ENCODE results near the gene ATXN1.

The ATXN1 gene

DNA sequence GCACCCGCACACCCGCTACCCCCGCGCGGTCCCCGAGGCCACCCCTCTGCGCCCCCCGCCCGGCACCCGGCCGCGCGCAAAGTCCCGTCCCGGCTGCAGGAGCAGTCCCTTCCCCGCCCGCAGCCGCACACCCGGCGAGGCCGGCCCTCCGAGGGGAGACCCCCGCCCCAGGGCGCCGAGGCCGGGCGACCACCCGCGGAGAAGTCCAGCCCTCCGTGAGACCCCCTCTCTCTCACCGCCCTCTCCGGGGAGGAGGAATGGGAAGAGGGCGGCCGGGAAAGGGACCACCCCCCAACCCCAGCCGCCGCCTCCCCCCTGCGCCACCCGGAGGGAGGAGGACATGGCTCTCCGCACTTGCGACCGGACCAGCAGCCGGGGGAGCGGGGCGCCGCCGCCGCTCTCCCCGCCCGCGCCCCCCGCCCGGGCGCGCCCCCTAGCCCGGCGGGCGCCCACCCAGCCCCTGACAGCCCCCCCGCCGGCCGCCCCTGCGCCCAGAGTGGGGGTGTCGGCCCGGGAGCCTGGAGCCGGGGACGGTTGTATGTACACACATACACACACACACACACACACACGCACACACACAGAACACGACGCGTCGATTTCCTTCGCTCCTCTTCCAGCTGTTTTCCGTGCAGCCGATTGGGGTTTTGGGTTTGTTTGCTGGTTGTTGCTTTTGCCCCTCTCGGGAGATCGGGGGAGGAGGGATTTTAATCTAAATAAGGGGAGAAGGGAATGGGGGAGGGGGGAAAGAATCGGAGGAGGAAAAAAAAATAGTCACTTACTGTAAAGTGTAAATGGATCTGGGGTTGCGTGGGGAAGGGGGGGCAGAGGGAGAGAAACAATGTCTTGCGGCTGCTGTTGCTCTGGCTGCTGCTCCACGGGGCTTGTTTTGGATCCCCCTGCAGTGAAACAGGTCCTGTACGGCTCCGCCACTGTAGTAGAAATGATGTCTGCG lies at the start of gene ATXN1:
Gene ATXN1 (minus strand): TSS at position 945 of the 955 bp plus-strand sequence.
- H4K20me1 ChIP-seq (ENCODE audit: insufficient read depth, low read length, poor library complexity, severe bottlenecking): peaks cover 23% of the 10 kb centered on the region
- no peaks in the 10 kb centered on the region for H3K27me3 ChIP-seq (ENCODE audit: insufficient read depth, low read length, poor library complexity, severe bottlenecking)
- H3K9me3 ChIP-seq (ENCODE audit: insufficient read depth, low read depth, low read length): no peaks in the 10 kb centered on the region
- peak within 1 kb of the TSS; percentile 96 for H2AFZ ChIP-seq (ENCODE audit: low read length)
- H3K36me3 ChIP-seq (ENCODE audit: insufficient read depth, low read length): no peaks in the 10 kb centered on the region
- H3K9me2 ChIP-seq (replicated peaks; ENCODE audit: low read depth, low read length): no peaks in the 10 kb centered on the region
- no peak for TF ChIP-seq EZH2phosphoT487 (IDR thresholded peaks at IDR 0.05; ENCODE audit: borderline replicate concordance)
- peaks cover 41% of the 10 kb centered on the region for H3K4me1 ChIP-seq (ENCODE audit: insufficient read depth, low read length, poor library complexity, severe bottlenecking)
- H3K4me3 ChIP-seq (ENCODE audit: low read length, poor library complexity, severe bottlenecking): peak within 1 kb of the TSS; percentile 96
- peak within 1 kb of the TSS; percentile 75 for H3K4me2 ChIP-seq (ENCODE audit: low read depth, low read length, poor library complexity, severe bottlenecking)
- peaks cover 53% of the 10 kb centered on the region for H3K79me2 ChIP-seq (ENCODE audit: insufficient read depth, low read length)
- no peaks in the 10 kb centered on the region; the same call in 1 of the 2 replicates for H3F3A ChIP-seq (ENCODE audit: low read depth)
- peak within 1 kb of the TSS; percentile 89 for H3K9ac ChIP-seq (ENCODE audit: low read depth, low read length, poor library complexity, severe bottlenecking)

DNA sequence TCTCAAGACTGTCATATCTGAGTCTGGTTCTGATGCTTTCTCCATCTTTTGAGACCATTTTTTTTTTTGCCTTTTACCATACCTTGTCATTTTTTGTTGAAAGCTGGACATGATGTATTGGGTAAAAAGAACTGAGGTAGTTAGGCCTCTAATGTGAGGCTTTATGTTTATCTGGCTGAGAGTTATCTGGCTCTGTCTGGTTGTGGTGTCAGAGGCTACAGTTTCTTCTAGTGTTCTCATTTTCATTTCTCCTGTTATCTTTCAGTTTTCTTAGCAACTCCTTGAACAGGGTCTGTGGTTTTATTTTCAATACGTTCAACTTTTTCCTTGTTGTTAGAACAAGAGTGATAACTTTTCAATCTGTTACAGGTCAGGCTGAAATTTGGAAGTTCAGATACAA lies 49.2 kb upstream of the ATXN1 start:
- Histone ChIP-seq H3K4me1 (ENCODE audit: insufficient read depth, low read length, poor library complexity, severe bottlenecking) (peaks cover under 1% of the 10 kb centered on the region), H2AFZ (ENCODE audit: low read length) (no peak overlapping the region), H4K20me1 (ENCODE audit: insufficient read depth, low read length, poor library complexity, severe bottlenecking) (no peaks in the 10 kb centered on the region), H3K9ac (ENCODE audit: low read depth, low read length, poor library complexity, severe bottlenecking) (no peak overlapping the region), H3K4me2 (ENCODE audit: low read depth, low read length, poor library complexity, severe bottlenecking) (no peak overlapping the region), H3K79me2 (ENCODE audit: insufficient read depth, low read length) (no peaks in the 10 kb centered on the region), H3K36me3 (ENCODE audit: insufficient read depth, low read length) (no peaks in the 10 kb centered on the region), H3K9me2 (replicated peaks; ENCODE audit: low read depth, low read length) (no peaks in the 10 kb centered on the region), H3K4me3 (ENCODE audit: low read length, poor library complexity, severe bottlenecking) (no peak overlapping the region), H3K9me3 (ENCODE audit: insufficient read depth, low read depth, low read length) (peaks cover 24% of the 10 kb centered on the region; the same call in 1 of the 2 replicates), H3F3A (ENCODE audit: low read depth) (no peaks in the 10 kb centered on the region), H3K27me3 (ENCODE audit: insufficient read depth, low read length, poor library complexity, severe bottlenecking) (no peaks in the 10 kb centered on the region)
- TF ChIP-seq EZH2phosphoT487 (IDR thresholded peaks at IDR 0.05; ENCODE audit: borderline replicate concordance): no peak
- TF ChIP-seq, protein P1, sequence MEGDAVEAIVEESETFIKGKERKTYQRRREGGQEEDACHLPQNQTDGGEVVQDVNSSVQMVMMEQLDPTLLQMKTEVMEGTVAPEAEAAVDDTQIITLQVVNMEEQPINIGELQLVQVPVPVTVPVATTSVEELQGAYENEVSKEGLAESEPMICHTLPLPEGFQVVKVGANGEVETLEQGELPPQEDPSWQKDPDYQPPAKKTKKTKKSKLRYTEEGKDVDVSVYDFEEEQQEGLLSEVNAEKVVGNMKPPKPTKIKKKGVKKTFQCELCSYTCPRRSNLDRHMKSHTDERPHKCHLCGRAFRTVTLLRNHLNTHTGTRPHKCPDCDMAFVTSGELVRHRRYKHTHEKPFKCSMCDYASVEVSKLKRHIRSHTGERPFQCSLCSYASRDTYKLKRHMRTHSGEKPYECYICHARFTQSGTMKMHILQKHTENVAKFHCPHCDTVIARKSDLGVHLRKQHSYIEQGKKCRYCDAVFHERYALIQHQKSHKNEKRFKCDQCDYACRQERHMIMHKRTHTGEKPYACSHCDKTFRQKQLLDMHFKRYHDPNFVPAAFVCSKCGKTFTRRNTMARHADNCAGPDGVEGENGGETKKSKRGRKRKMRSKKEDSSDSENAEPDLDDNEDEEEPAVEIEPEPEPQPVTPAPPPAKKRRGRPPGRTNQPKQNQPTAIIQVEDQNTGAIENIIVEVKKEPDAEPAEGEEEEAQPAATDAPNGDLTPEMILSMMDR (conservative IDR thresholded peaks at IDR 0.05; ENCODE audit: low read length): no peak

DNA sequence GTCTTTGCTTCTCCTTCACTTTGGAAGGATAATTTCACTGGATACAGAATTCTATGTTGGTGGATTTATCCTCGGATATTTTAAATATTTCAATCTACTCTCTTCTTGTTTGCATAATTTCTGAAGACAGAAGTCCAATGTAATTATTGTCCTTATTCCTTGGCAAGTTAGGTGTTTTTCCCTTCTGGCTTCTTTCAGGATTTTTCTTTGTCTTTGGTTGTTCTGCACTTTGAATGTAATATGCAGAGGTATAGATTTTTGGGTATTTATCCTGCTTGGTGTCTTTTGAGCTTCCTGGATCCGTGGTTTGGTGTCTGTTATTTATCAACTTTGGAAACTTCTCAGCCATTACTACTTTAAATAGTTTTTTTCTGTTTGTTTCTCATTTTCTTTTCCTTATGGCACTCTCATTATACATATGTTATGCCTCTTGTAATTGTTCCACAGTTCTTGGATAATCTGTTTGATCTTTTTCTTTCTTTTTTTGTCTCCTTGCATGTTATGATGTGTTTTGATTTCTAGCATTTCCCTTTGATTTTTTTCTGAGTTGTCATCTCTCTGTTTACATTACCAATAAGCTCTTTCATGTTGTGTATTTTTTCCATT lies 48.6 kb upstream of the ATXN1 start:
- H3K4me2 ChIP-seq (ENCODE audit: low read depth, low read length, poor library complexity, severe bottlenecking): no peak overlapping the region
- H3F3A ChIP-seq (ENCODE audit: low read depth): no peaks in the 10 kb centered on the region
- TF ChIP-seq, protein P1 (conservative IDR thresholded peaks at IDR 0.05; ENCODE audit: low read length): no peak
- TF ChIP-seq EZH2phosphoT487 (IDR thresholded peaks at IDR 0.05; ENCODE audit: borderline replicate concordance): no peak
- H3K79me2 ChIP-seq (ENCODE audit: insufficient read depth, low read length): no peaks in the 10 kb centered on the region
- H3K9me2 ChIP-seq (replicated peaks; ENCODE audit: low read depth, low read length): no peaks in the 10 kb centered on the region
- no peaks in the 10 kb centered on the region for H3K27me3 ChIP-seq (ENCODE audit: insufficient read depth, low read length, poor library complexity, severe bottlenecking)
- peaks cover 24% of the 10 kb centered on the region; the same call in 1 of the 2 replicates for H3K9me3 ChIP-seq (ENCODE audit: insufficient read depth, low read depth, low read length)
- H3K4me3 ChIP-seq (ENCODE audit: low read length, poor library complexity, severe bottlenecking): no peak overlapping the region
- peaks cover 7% of the 10 kb centered on the region for H3K4me1 ChIP-seq (ENCODE audit: insufficient read depth, low read length, poor library complexity, severe bottlenecking)
- no peak overlapping the region for H3K9ac ChIP-seq (ENCODE audit: low read depth, low read length, poor library complexity, severe bottlenecking)
- H3K36me3 ChIP-seq (ENCODE audit: insufficient read depth, low read length): no peaks in the 10 kb centered on the region
- no peak overlapping the region for H2AFZ ChIP-seq (ENCODE audit: low read length)
- no peaks in the 10 kb centered on the region for H4K20me1 ChIP-seq (ENCODE audit: insufficient read depth, low read length, poor library complexity, severe bottlenecking)

All from Loucy (cell line).